Nephron (organoid): ENCODE measurements around the gene NOSTRIN.

Source experiments
- H3K27ac Mint-ChIP-seq, 3 experiments: 2 replicates each; pipeline ENCODE4 v1.8.0; 2020; ENCODE audit warnings: mixed read lengths in 3 of 3, mild to moderate bottlenecking in 2 of 3, moderate library complexity in 1 of 3
- H3K27me3 Mint-ChIP-seq: 2 replicates; pipeline ENCODE4 v1.8.0; 2021; ENCODE audit warnings: low read depth, mild to moderate bottlenecking, moderate library complexity, mixed read lengths
- H3K36me3 Mint-ChIP-seq: 2 replicates; pipeline ENCODE4 v1.8.0; 2020; ENCODE audit warnings: low read depth, mixed read lengths
- H3K4me1 Mint-ChIP-seq: 2 replicates; pipeline ENCODE4 v1.8.0; 2020; ENCODE audit warnings: mixed read lengths
- H3K4me3 Mint-ChIP-seq, 3 experiments: 2 replicates each; pipeline ENCODE4 v1.8.0; 2020; ENCODE audit warnings: mild to moderate bottlenecking in 3 of 3, mixed read lengths in 3 of 3, moderate library complexity in 2 of 3
- H3K9me3 Mint-ChIP-seq: 2 replicates; pipeline ENCODE4 v1.8.0; 2020; ENCODE audit warnings: mixed read lengths
- CTCF ChIP-seq, 3 experiments: fragments of 200-600 bp; sonication (generic); IDR thresholded peaks; one replicate each; pipeline ENCODE4 v1.5.0; 2021; ENCODE audit warnings: antibody characterized with exemption in 3 of 3; ENCODE audit not compliant: unreplicated experiment in 3 of 3

The NOSTRIN gene

GRCh38 chr2:168773719-168774521, 28.5 kb upstream of the NOSTRIN start:
- Mint-ChIP-seq H3K27ac (no peak overlapping the region), H3K36me3 (peaks cover 41% of the 10 kb centered on the region), H3K9me3 (peaks cover 8% of the 10 kb centered on the region), H3K4me1 (peaks cover 18% of the 10 kb centered on the region), H3K4me3 (no peak overlapping the region), H3K27me3 (no peaks in the 10 kb centered on the region)
- TF ChIP-seq CTCF (IDR thresholded peaks at IDR 0.05; ENCODE audit: unreplicated experiment in 3 of 3): peak; percentile 44 to 52 (median 51)

GRCh38 chr2:168775837-168776236, 26.6 kb upstream of the NOSTRIN start:
- peaks cover 8% of the 10 kb centered on the region for H3K9me3 Mint-ChIP-seq
- no peaks in the 10 kb centered on the region for H3K27me3 Mint-ChIP-seq
- no peak overlapping the region for H3K27ac Mint-ChIP-seq
- H3K4me3 Mint-ChIP-seq: no peak overlapping the region
- TF ChIP-seq CTCF (IDR thresholded peaks at IDR 0.05; ENCODE audit: unreplicated experiment in 3 of 3): no peak
- peaks cover 28% of the 10 kb centered on the region for H3K36me3 Mint-ChIP-seq
- H3K4me1 Mint-ChIP-seq: peaks cover 21% of the 10 kb centered on the region

GRCh38 chr2:168780669-168781071, 21.8 kb upstream of the NOSTRIN start:
- H3K27me3 Mint-ChIP-seq: no peaks in the 10 kb centered on the region
- H3K9me3 Mint-ChIP-seq: peaks cover 8% of the 10 kb centered on the region
- H3K27ac Mint-ChIP-seq: peak overlapping the region; percentile 3 to 36 (median 25)
- H3K4me3 Mint-ChIP-seq: no peak overlapping the region
- H3K4me1 Mint-ChIP-seq: peaks cover 8% of the 10 kb centered on the region
- TF ChIP-seq CTCF (IDR thresholded peaks at IDR 0.05; ENCODE audit: unreplicated experiment in 3 of 3): no peak
- H3K36me3 Mint-ChIP-seq: peaks cover 9% of the 10 kb centered on the region

- H3K9me3 Mint-ChIP-seq: peaks cover 8% of the 10 kb centered on the region
- peaks cover 8% of the 10 kb centered on the region for H3K4me1 Mint-ChIP-seq
- H3K27ac Mint-ChIP-seq: no peak overlapping the region
- no peak overlapping the region for H3K4me3 Mint-ChIP-seq
- no peak for TF ChIP-seq CTCF (IDR thresholded peaks at IDR 0.05; ENCODE audit: unreplicated experiment in 3 of 3)
- H3K27me3 Mint-ChIP-seq: no peaks in the 10 kb centered on the region
- peaks cover 3% of the 10 kb centered on the region for H3K36me3 Mint-ChIP-seq
Observed at GRCh38 chr2:168781191-168781817, 21.1 kb upstream of the NOSTRIN start.

GRCh38 chr2:168782271-168782670, 20.2 kb upstream of the NOSTRIN start:
- H3K27ac Mint-ChIP-seq: no peak overlapping the region
- peaks cover 3% of the 10 kb centered on the region for H3K36me3 Mint-ChIP-seq
- peaks cover 7% of the 10 kb centered on the region for H3K9me3 Mint-ChIP-seq
- H3K4me3 Mint-ChIP-seq: no peak overlapping the region
- no peak for TF ChIP-seq CTCF (IDR thresholded peaks at IDR 0.05; ENCODE audit: unreplicated experiment in 3 of 3)
- no peaks in the 10 kb centered on the region for H3K27me3 Mint-ChIP-seq
- peaks cover 8% of the 10 kb centered on the region for H3K4me1 Mint-ChIP-seq
